ENCODE data around the gene UNC119. TPM values are rescaled to one million over a fixed set of nuclear protein-coding genes. Genes with fewer than 3 reads are reported as not detected.

UNC119 gene
- total RNA-seq, 1 donor from 2014 or later, result 27.7 TPM

GRCh38 chr17:28579526-28579925, 27.1 kb upstream of the UNC119 start:
- no peak overlapping the region for H3K27ac ChIP-seq (ENCODE audit: low read depth, low read length)
- H3K4me3 ChIP-seq (ENCODE audit: insufficient read depth, low read depth, low read length), result no peak overlapping the region
- Mint-ChIP-seq H3K9me3 (ENCODE audit: unreplicated experiment) (no peaks in the 10 kb centered on the region), H3K4me3 (ENCODE audit: unreplicated experiment) (no peak overlapping the region), H3K36me3 (ENCODE audit: low read depth, unreplicated experiment) (peaks cover 17% of the 10 kb centered on the region), H3K27me3 (ENCODE audit: low read depth, unreplicated experiment) (peaks cover 5% of the 10 kb centered on the region), H3K27ac (ENCODE audit: unreplicated experiment) (no peak overlapping the region), H3K4me1 (ENCODE audit: low read depth, unreplicated experiment) (no peaks in the 10 kb centered on the region)
- H3K9me3 ChIP-seq (ENCODE audit: insufficient read depth, low read depth, low read length), result no peaks in the 10 kb centered on the region
- no peaks in the 10 kb centered on the region for H3K4me1 ChIP-seq (ENCODE audit: insufficient read depth, low read length)
- no peak for DNase-seq (ENCODE audit: low read depth)
- H4K20me1 ChIP-seq (ENCODE audit: insufficient read depth, low read length), result peaks cover 4% of the 10 kb centered on the region
- H3K4me2 ChIP-seq (ENCODE audit: low read length), result no peak overlapping the region
- peaks cover 46% of the 10 kb centered on the region for H3K36me3 ChIP-seq (ENCODE audit: insufficient read depth, low read length)
- no peaks in the 10 kb centered on the region for H3K79me2 ChIP-seq (ENCODE audit: insufficient read depth, low read length)
- FAIRE-seq, result no peak
- no peaks in the 10 kb centered on the region for H3K27me3 ChIP-seq (ENCODE audit: insufficient read depth, low read length)
- no peak overlapping the region for H2AFZ ChIP-seq (ENCODE audit: low read depth, low read length)
- TF ChIP-seq CTCF (IDR thresholded peaks at IDR 0.05; ENCODE audit: insufficient read depth, low read depth, low read length) (no peak), EZH2 (IDR thresholded peaks at IDR 0.05; ENCODE audit: insufficient read depth, low read length) (no peak)
- no peak overlapping the region for H3K9ac ChIP-seq (ENCODE audit: low read length)

GRCh38 chr17:28578246-28579195, 26.1 kb upstream of the UNC119 start:
- no peak overlapping the region for H3K4me2 ChIP-seq (ENCODE audit: low read length)
- peaks cover 4% of the 10 kb centered on the region for H4K20me1 ChIP-seq (ENCODE audit: insufficient read depth, low read length)
- H3K36me3 Mint-ChIP-seq (ENCODE audit: low read depth, unreplicated experiment), result peaks cover 15% of the 10 kb centered on the region

More at GRCh38 chr17:28578246-28579195, 26.1 kb upstream of the UNC119 start:
- H2AFZ ChIP-seq (ENCODE audit: low read depth, low read length), result no peak overlapping the region
- Mint-ChIP-seq H3K27ac (ENCODE audit: unreplicated experiment) (no peak overlapping the region), H3K4me1 (ENCODE audit: low read depth, unreplicated experiment) (no peaks in the 10 kb centered on the region), H3K4me3 (ENCODE audit: unreplicated experiment) (no peak overlapping the region), H3K9me3 (ENCODE audit: unreplicated experiment) (no peaks in the 10 kb centered on the region), H3K27me3 (ENCODE audit: low read depth, unreplicated experiment) (no peaks in the 10 kb centered on the region)
- H3K9ac ChIP-seq (ENCODE audit: low read length), result no peak overlapping the region
- no peak overlapping the region for H3K27ac ChIP-seq (ENCODE audit: low read depth, low read length)
- no peaks in the 10 kb centered on the region for H3K79me2 ChIP-seq (ENCODE audit: insufficient read depth, low read length)
- H3K36me3 ChIP-seq (ENCODE audit: insufficient read depth, low read length), result peaks cover 36% of the 10 kb centered on the region
- FAIRE-seq (no peak), DNase-seq (ENCODE audit: low read depth) (no peak)
- H3K27me3 ChIP-seq (ENCODE audit: insufficient read depth, low read length), result no peaks in the 10 kb centered on the region
- TF ChIP-seq EZH2 (IDR thresholded peaks at IDR 0.05; ENCODE audit: insufficient read depth, low read length) (no peak), CTCF (IDR thresholded peaks at IDR 0.05; ENCODE audit: insufficient read depth, low read depth, low read length) (no peak)
- H3K4me1 ChIP-seq (ENCODE audit: insufficient read depth, low read length), result no peaks in the 10 kb centered on the region
- H3K4me3 ChIP-seq (ENCODE audit: insufficient read depth, low read depth, low read length), result no peak overlapping the region
- no peaks in the 10 kb centered on the region for H3K9me3 ChIP-seq (ENCODE audit: insufficient read depth, low read depth, low read length)
